ENCODE data around the gene MTERF4. TPM values are rescaled to one million over a fixed set of nuclear protein-coding genes. Genes with fewer than 3 reads are reported as not detected.

Gene MTERF4
- total and polyA plus RNA-seq, 2 of the 13 experiments (the other 11 are each of a cell fraction or from before 2014, with no cell fraction given): 50.5 to 59.8 TPM

DNA sequence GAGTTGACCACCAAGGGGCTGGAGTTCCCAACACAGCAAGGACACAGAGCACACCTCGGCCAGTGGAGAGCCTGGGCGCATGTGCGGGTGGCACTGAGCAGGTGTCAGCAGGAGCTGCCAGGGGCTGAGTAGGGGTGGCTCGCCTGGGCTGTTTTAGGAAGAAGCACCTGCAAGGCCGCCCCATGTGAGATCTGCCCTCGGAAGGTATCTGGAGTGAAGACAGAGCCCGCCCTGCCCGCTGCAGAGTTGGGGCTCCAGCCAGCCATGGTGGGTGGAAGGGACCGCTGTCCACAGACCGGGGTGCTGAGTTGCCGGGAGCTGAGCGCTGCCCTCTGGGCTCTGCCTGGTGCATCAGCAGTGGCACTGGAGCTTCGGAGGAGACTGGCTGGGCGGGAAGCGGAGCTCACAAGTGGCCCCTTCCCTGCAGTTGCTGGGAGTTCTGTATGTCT is 35.2 kb downstream of the MTERF4 start (continued):
- TF ChIP-seq, protein P1, sequence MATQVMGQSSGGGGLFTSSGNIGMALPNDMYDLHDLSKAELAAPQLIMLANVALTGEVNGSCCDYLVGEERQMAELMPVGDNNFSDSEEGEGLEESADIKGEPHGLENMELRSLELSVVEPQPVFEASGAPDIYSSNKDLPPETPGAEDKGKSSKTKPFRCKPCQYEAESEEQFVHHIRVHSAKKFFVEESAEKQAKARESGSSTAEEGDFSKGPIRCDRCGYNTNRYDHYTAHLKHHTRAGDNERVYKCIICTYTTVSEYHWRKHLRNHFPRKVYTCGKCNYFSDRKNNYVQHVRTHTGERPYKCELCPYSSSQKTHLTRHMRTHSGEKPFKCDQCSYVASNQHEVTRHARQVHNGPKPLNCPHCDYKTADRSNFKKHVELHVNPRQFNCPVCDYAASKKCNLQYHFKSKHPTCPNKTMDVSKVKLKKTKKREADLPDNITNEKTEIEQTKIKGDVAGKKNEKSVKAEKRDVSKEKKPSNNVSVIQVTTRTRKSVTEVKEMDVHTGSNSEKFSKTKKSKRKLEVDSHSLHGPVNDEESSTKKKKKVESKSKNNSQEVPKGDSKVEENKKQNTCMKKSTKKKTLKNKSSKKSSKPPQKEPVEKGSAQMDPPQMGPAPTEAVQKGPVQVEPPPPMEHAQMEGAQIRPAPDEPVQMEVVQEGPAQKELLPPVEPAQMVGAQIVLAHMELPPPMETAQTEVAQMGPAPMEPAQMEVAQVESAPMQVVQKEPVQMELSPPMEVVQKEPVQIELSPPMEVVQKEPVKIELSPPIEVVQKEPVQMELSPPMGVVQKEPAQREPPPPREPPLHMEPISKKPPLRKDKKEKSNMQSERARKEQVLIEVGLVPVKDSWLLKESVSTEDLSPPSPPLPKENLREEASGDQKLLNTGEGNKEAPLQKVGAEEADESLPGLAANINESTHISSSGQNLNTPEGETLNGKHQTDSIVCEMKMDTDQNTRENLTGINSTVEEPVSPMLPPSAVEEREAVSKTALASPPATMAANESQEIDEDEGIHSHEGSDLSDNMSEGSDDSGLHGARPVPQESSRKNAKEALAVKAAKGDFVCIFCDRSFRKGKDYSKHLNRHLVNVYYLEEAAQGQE (IDR thresholded peaks at IDR 0.05; ENCODE audit: borderline replicate concordance in 1 of 2, low read depth in 1 of 2, low read length in 2 of 2): peak; percentile 77 to 93

DNA sequence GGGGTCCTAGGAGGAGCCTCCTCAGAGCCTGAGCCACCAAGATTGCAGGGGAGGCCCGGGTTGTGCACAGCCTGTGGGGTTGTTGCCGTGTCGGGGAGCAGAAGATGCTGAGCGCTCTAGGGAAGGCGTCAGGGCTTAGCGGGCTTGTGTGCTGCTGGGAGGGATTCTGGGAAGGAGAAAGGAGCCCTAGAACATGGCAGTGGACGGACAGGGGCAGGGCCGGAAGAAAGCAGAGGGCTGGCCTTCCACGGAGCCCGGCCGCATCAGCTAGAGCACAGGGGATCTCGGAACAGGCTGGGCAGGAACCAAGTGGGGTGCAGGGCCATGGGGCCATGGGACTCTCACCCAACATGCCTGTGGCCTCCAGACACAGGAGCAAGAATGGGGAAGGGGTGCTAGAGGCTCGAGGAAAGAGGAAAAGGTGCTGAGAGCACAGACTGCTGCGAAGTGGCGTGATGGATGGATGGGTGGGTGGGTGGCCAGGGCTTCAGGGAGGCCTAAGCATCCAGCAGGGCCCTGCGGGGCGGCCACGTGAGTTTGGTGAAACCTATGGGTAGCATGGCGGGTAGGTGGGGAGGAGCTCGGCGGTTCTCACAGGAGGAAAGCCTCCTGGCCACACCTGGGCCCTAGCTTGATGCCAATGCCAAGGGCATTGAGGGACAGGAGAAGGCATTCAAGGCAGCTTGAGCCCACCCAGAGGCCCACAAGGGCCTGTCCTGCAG is 35.8 kb downstream of the MTERF4 start:
- intact Hi-C loops (cut with micrococcal nuclease; ENCODE audit: unreplicated experiment) (no loop called here), in situ Hi-C loops (cut with HindIII; ENCODE audit: extremely low pct_ligation_motif_present, low pct_unique_long_range_greater_than_20kb) (no loop called here)
- ATAC-seq: no peak
- Histone ChIP-seq H3K4me1 (ENCODE audit: insufficient read depth, low read length) (0 out of 2 replicates have a peak, but pooled peaks cover 8% of the 10 kb centered on the region), H3K27ac (ENCODE audit: extremely low read length, insufficient read depth, low read length) (no peak overlapping the region), H3K9me3 (ENCODE audit: low read length) (no peaks in the 10 kb centered on the region), H3K4me2 (ENCODE audit: low read depth, low read length) (no peak overlapping the region), H3K36me3 (replicated peaks in 1 of 2; ENCODE audit: control insufficient read depth in 1 of 2, insufficient read depth in 2 of 2, low read length in 2 of 2) (no peaks in the 10 kb centered on the region), H3K27me3 (ENCODE audit: control insufficient read depth in 1 of 2, insufficient read depth in 2 of 2, low read length in 2 of 2) (peaks cover 24 to 67% of the 10 kb centered on the region in 2 experiments), H3K79me2 (ENCODE audit: insufficient read depth, low read length) (no peaks in the 10 kb centered on the region), H3K9ac (ENCODE audit: insufficient read depth, low read depth, low read length) (no peak overlapping the region), H3K4me3 (replicated peaks in 1 of 3; ENCODE audit: insufficient read depth in 1 of 3, low read depth in 2 of 3, low read length in 3 of 3) (no peak overlapping the region), H4K20me1 (ENCODE audit: insufficient read depth, low read length) (no peaks in the 10 kb centered on the region; the same call in 1 of the 2 replicates), H2AFZ (ENCODE audit: low read length) (no peak overlapping the region)
- ChIA-PET POLR2A (no interaction called here), CTCF (ENCODE audit: low intra/inter-chr PET ratio, low total read pairs) (no interaction called here)
- WGBS (ENCODE audit: low lambda C conversion rate): 62% methylated on average over 21 of the region's 21 CpGs
- no TSS peak for BruUV-seq (replicated peaks)
- no peak for FAIRE-seq
- no peak for DNase-seq (ENCODE audit: low spot score)
- TF ChIP-seq ZBTB7B (CRISPR knock-in tag; IDR thresholded peaks at IDR 0.05): no peak
- TF ChIP-seq MED13 (CRISPR knock-in tag; IDR thresholded peaks at IDR 0.05): no peak
- TF ChIP-seq KLF13 (CRISPR knock-in tag; IDR thresholded peaks at IDR 0.05): no peak
- no peak for TF ChIP-seq SP5 (CRISPR knock-in tag; IDR thresholded peaks at IDR 0.05; ENCODE audit: borderline replicate concordance, low read depth)
- TF ChIP-seq, protein P2, sequence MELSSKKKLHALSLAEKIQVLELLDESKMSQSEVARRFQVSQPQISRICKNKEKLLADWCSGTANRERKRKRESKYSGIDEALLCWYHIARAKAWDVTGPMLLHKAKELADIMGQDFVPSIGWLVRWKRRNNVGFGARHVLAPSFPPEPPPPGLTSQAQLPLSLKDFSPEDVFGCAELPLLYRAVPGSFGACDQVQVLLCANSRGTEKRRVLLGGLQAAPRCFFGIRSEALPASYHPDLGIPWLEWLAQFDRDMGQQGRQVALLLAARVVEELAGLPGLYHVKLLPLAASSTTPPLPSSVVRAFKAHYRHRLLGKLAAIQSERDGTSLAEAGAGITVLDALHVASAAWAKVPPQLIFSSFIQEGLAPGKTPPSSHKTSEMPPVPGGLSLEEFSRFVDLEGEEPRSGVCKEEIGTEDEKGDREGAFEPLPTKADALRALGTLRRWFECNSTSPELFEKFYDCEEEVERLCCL (CRISPR knock-in tag; IDR thresholded peaks at IDR 0.05; ENCODE audit: borderline replicate concordance): no peak
- no peak for TF ChIP-seq ZNF790 (CRISPR knock-in tag; IDR thresholded peaks at IDR 0.05; ENCODE audit: borderline replicate concordance)
- TF ChIP-seq, protein P3, sequence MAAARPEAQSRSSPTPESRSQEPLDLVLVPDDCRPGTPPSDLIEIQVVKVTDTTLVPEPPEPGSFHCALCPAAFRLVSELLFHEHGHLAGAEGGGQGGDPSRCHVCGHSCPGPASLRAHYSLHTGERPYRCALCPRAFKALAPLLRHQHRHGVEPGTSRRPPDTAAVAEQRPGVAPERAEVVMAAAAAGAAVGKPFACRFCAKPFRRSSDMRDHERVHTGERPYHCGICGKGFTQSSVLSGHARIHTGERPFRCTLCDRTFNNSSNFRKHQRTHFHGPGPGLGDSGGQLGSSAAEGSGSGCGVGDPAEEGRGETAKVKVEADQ (CRISPR knock-in tag; IDR thresholded peaks at IDR 0.05; ENCODE audit: borderline replicate concordance): no peak
- TF ChIP-seq ZNF605 (CRISPR knock-in tag; IDR thresholded peaks at IDR 0.05): no peak
- TF ChIP-seq ZKSCAN8 (CRISPR knock-in tag; IDR thresholded peaks at IDR 0.05; ENCODE audit: borderline replicate concordance): no peak
- TF ChIP-seq, protein P4, sequence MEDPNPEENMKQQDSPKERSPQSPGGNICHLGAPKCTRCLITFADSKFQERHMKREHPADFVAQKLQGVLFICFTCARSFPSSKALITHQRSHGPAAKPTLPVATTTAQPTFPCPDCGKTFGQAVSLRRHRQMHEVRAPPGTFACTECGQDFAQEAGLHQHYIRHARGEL (CRISPR knock-in tag; IDR thresholded peaks at IDR 0.05): no peak
- no peak for TF ChIP-seq KLF6 (CRISPR knock-in tag; IDR thresholded peaks at IDR 0.05)
- no peak for TF ChIP-seq NCOA1 (CRISPR knock-in tag; IDR thresholded peaks at IDR 0.05)
- TF ChIP-seq, protein P5, sequence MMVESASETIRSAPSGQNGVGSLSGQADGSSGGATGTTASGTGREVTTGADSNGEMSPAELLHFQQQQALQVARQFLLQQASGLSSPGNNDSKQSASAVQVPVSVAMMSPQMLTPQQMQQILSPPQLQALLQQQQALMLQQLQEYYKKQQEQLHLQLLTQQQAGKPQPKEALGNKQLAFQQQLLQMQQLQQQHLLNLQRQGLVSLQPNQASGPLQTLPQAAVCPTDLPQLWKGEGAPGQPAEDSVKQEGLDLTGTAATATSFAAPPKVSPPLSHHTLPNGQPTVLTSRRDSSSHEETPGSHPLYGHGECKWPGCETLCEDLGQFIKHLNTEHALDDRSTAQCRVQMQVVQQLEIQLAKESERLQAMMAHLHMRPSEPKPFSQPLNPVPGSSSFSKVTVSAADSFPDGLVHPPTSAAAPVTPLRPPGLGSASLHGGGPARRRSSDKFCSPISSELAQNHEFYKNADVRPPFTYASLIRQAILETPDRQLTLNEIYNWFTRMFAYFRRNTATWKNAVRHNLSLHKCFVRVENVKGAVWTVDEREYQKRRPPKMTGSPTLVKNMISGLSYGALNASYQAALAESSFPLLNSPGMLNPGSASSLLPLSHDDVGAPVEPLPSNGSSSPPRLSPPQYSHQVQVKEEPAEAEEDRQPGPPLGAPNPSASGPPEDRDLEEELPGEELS (CRISPR knock-in tag; IDR thresholded peaks at IDR 0.05): no peak
